ENCODE measurements around the gene AP4S1.

GRCh38 chr14:31000629-31001338 lies 24.7 kb upstream of the AP4S1 start:
- TF ChIP-seq CTCF (IDR thresholded peaks at IDR 0.05) (no peak), EP300 (IDR thresholded peaks at IDR 0.05) (no peak), POLR2AphosphoS5 (IDR thresholded peaks at IDR 0.05) (no peak)

Data from stomach (tissue), 4 donors.